ENCODE data around the gene RGS16. TPM values are rescaled to one million over a fixed set of nuclear protein-coding genes. Genes with fewer than 3 reads are reported as not detected.

Gene RGS16
- total and polyA plus RNA-seq, 2 experiments from 2014 or later, result 7.3 to 7.6 TPM

- Histone ChIP-seq H3K4me2 (no peak overlapping the region), H3K4me3 (no peak overlapping the region), H4K20me1 (ENCODE audit: insufficient read depth, poor library complexity, severe bottlenecking) (no peaks in the 10 kb centered on the region), H3K79me2 (no peaks in the 10 kb centered on the region), H3K9me2 (replicated peaks; ENCODE audit: insufficient read depth) (no peaks in the 10 kb centered on the region), H2AFZ (no peak overlapping the region), H3K36me3 (replicated peaks; ENCODE audit: insufficient read depth, low read depth) (no peaks in the 10 kb centered on the region), H3K9me3 (ENCODE audit: low read depth) (no peaks in the 10 kb centered on the region), H3K27me3 (no peaks in the 10 kb centered on the region), H3K27ac (no peak overlapping the region), H3K4me1 (ENCODE audit: insufficient read depth) (no peaks in the 10 kb centered on the region)
- TF ChIP-seq, protein P1, sequence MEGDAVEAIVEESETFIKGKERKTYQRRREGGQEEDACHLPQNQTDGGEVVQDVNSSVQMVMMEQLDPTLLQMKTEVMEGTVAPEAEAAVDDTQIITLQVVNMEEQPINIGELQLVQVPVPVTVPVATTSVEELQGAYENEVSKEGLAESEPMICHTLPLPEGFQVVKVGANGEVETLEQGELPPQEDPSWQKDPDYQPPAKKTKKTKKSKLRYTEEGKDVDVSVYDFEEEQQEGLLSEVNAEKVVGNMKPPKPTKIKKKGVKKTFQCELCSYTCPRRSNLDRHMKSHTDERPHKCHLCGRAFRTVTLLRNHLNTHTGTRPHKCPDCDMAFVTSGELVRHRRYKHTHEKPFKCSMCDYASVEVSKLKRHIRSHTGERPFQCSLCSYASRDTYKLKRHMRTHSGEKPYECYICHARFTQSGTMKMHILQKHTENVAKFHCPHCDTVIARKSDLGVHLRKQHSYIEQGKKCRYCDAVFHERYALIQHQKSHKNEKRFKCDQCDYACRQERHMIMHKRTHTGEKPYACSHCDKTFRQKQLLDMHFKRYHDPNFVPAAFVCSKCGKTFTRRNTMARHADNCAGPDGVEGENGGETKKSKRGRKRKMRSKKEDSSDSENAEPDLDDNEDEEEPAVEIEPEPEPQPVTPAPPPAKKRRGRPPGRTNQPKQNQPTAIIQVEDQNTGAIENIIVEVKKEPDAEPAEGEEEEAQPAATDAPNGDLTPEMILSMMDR (IDR thresholded peaks at IDR 0.05; ENCODE audit: poor library complexity), result no peak
- TF ChIP-seq EZH2 (IDR thresholded peaks at IDR 0.05; ENCODE audit: borderline replicate concordance), result no peak
- no peak for TF ChIP-seq EZH2phosphoT487 (IDR thresholded peaks at IDR 0.05; ENCODE audit: low read depth, severe bottlenecking, unreplicated experiment)
- no peak for DNase-seq (ENCODE audit: low spot score)
Measured at GRCh38 chr1:182556279-182556678, 47.9 kb downstream of the RGS16 start.

DNA sequence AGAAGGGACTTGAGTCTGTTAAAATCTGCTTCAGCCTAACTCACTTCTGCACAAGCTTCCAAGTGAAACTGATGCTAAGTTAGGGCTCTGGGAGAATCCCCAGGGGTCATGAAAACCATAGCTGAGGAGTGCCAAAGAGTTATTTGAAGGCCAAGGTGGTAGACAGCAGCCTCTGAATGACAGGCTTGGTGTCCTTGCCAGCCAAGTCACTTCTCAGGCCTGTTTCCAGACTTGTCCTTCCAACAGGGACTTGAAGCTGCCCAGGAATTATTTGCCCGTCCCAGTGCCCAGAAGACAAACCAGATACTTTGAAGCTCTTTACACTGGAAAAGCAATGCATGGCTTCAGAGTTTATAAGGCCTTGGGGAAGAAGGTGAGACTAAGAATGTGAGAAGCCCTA is 48.7 kb downstream of the RGS16 start:
- no peaks in the 10 kb centered on the region for H4K20me1 ChIP-seq (ENCODE audit: insufficient read depth, poor library complexity, severe bottlenecking)
- H3K4me2 ChIP-seq, result no peak overlapping the region
- no peak overlapping the region for H3K4me3 ChIP-seq
- DNase-seq (ENCODE audit: low spot score), result no peak
- H3K9me3 ChIP-seq (ENCODE audit: low read depth), result no peaks in the 10 kb centered on the region
- 88% methylated on average over 1 of the region's 1 CpG for WGBS (ENCODE audit: low lambda C conversion rate, missing lambda C conversion rate)
- H3K36me3 ChIP-seq (replicated peaks; ENCODE audit: insufficient read depth, low read depth), result no peaks in the 10 kb centered on the region
- H3K4me1 ChIP-seq (ENCODE audit: insufficient read depth), result no peaks in the 10 kb centered on the region
- H3K79me2 ChIP-seq, result no peaks in the 10 kb centered on the region
- no peaks in the 10 kb centered on the region for H3K9me2 ChIP-seq (replicated peaks; ENCODE audit: insufficient read depth)
- TF ChIP-seq EZH2phosphoT487 (IDR thresholded peaks at IDR 0.05; ENCODE audit: low read depth, severe bottlenecking, unreplicated experiment) (no peak), EZH2 (IDR thresholded peaks at IDR 0.05; ENCODE audit: borderline replicate concordance) (no peak)
- TF ChIP-seq, protein P1 (IDR thresholded peaks at IDR 0.05; ENCODE audit: poor library complexity), result no peak
- H3K27ac ChIP-seq, result no peak overlapping the region
- H2AFZ ChIP-seq, result no peak overlapping the region
- H3K27me3 ChIP-seq, result no peaks in the 10 kb centered on the region

DNA sequence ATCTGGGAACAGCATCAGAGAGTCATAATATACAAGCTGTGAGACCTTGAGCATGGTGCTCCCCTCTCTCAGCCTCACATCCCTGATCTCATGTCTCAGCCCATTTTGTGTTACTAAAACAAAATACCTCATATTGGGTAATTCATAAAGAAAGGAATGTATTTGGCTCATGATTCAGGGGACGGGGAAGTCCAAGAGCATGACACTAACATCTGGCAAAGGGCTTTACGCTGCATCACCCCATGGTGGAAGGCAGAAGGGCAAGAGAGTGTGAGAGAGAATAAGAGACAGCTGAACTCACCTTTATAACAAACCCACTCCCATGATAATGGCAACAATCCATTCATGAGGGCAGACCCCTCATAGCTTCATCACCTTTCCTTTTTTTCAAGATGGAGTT is 51.7 kb downstream of the RGS16 start:
- Histone ChIP-seq H4K20me1 (ENCODE audit: insufficient read depth, poor library complexity, severe bottlenecking) (no peaks in the 10 kb centered on the region), H3K9me2 (replicated peaks; ENCODE audit: insufficient read depth) (no peaks in the 10 kb centered on the region), H2AFZ (no peak overlapping the region), H3K4me2 (no peak overlapping the region), H3K4me3 (no peak overlapping the region), H3K79me2 (no peaks in the 10 kb centered on the region), H3K9me3 (ENCODE audit: low read depth) (no peaks in the 10 kb centered on the region), H3K36me3 (replicated peaks; ENCODE audit: insufficient read depth, low read depth) (no peaks in the 10 kb centered on the region), H3K4me1 (ENCODE audit: insufficient read depth) (no peaks in the 10 kb centered on the region), H3K27ac (no peak overlapping the region), H3K27me3 (no peaks in the 10 kb centered on the region)
- 100% methylated on average over 2 of the region's 2 CpGs for WGBS (ENCODE audit: low lambda C conversion rate, missing lambda C conversion rate)
- TF ChIP-seq EZH2phosphoT487 (IDR thresholded peaks at IDR 0.05; ENCODE audit: low read depth, severe bottlenecking, unreplicated experiment), result no peak
- TF ChIP-seq, protein P1 (IDR thresholded peaks at IDR 0.05; ENCODE audit: poor library complexity), result no peak
- TF ChIP-seq EZH2 (IDR thresholded peaks at IDR 0.05; ENCODE audit: borderline replicate concordance), result no peak
- DNase-seq (ENCODE audit: low spot score), result no peak

DNA sequence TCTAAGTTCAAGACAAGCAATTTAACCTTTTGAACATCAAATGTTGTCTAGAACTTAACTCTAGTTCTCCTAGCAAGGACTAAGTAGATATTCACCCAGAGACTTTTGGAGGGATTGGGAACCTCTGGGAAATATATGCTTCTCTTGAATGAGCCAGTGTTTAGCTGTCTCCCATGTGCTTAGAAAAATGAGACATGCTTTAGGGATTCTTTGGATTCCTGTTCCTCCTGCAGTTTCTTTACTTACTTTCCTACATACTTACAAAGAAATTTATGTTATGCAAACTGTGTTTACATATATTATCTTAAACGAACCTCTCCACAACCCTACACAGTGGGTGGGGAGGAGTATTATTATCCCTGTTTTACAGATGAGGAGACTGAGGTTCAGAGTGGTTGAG is 54.4 kb downstream of the RGS16 start:
- no peaks in the 10 kb centered on the region for H3K9me3 ChIP-seq (ENCODE audit: low read depth)
- H3K4me1 ChIP-seq (ENCODE audit: insufficient read depth), result no peaks in the 10 kb centered on the region
- H3K27me3 ChIP-seq, result no peaks in the 10 kb centered on the region
- no peak for DNase-seq (ENCODE audit: low spot score)
- H3K4me2 ChIP-seq, result no peak overlapping the region
- H3K4me3 ChIP-seq, result no peak overlapping the region
- no peaks in the 10 kb centered on the region for H3K9me2 ChIP-seq (replicated peaks; ENCODE audit: insufficient read depth)
- no peaks in the 10 kb centered on the region for H3K79me2 ChIP-seq
- TF ChIP-seq, protein P1 (IDR thresholded peaks at IDR 0.05; ENCODE audit: poor library complexity), result no peak
- TF ChIP-seq EZH2phosphoT487 (IDR thresholded peaks at IDR 0.05; ENCODE audit: low read depth, severe bottlenecking, unreplicated experiment) (no peak), EZH2 (IDR thresholded peaks at IDR 0.05; ENCODE audit: borderline replicate concordance) (no peak)
- 31% methylated on average over 1 of the region's 1 CpG for WGBS (ENCODE audit: low lambda C conversion rate, missing lambda C conversion rate)
- H4K20me1 ChIP-seq (ENCODE audit: insufficient read depth, poor library complexity, severe bottlenecking), result no peaks in the 10 kb centered on the region
- no peak overlapping the region for H3K27ac ChIP-seq
- H3K36me3 ChIP-seq (replicated peaks; ENCODE audit: insufficient read depth, low read depth), result no peaks in the 10 kb centered on the region
- no peak overlapping the region for H2AFZ ChIP-seq
